NCI-H1436 (cell line): Measurements from ENCODE around the gene SUMF1.
"Not testable (repeated sequence)": the region's sequence is repeated elsewhere in the genome, so short reads cannot be mapped to it uniquely, and the experiment has no call there.

ENCODE experiments used
- DNase-seq: peaks from one replicate; lab custom pipeline; 2025; lab: John Stamatoyannopoulos, UW

SUMF1 gene

GRCh38 chr3:4335840-4336562 lies 131.1 kb downstream of the SUMF1 start:
- no peak for DNase-seq

GRCh38 chr3:4334548-4334947 lies 132.5 kb downstream of the SUMF1 start:
- no peak for DNase-seq

GRCh38 chr3:4332991-4333390 lies 134.1 kb downstream of the SUMF1 start:
- DNase-seq, result no peak

- no peak for DNase-seq
These were observed 134.5 kb downstream of the SUMF1 start for GRCh38 chr3:4332574-4332973.

GRCh38 chr3:4332111-4332510 lies 135.0 kb downstream of the SUMF1 start:
- no peak for DNase-seq

- not testable (repeated sequence) for DNase-seq
These were observed 137.3 kb downstream of the SUMF1 start for GRCh38 chr3:4329806-4330205.

- DNase-seq, result no peak
These were observed 140.2 kb downstream of the SUMF1 start for GRCh38 chr3:4326868-4327267.

GRCh38 chr3:4323246-4324027 lies 143.6 kb downstream of the SUMF1 start:
- DNase-seq, result no peak

- no peak for DNase-seq
These were observed 144.4 kb downstream of the SUMF1 start for GRCh38 chr3:4322635-4323034.

- DNase-seq, result no peak
These were observed 145.3 kb downstream of the SUMF1 start for GRCh38 chr3:4321732-4322131.

- DNase-seq, result no peak
These were observed 146.8 kb downstream of the SUMF1 start for GRCh38 chr3:4320096-4320911.

- no peak for DNase-seq
These were observed 152.4 kb downstream of the SUMF1 start for GRCh38 chr3:4314688-4315087.

- no peak for DNase-seq
These were observed 153.3 kb downstream of the SUMF1 start for GRCh38 chr3:4313606-4314293.

GRCh38 chr3:4311496-4311895 lies 155.6 kb downstream of the SUMF1 start:
- DNase-seq, result no peak
